HG03025 (cell line): Measurements from ENCODE around the gene APLP2.
"Not testable (repeated sequence)": the region's sequence is repeated elsewhere in the genome, so short reads cannot be mapped to it uniquely, and the experiment has no call there.

Experiments used
- ATAC-seq: cut with Tn5 transposase; IDR thresholded peaks from one replicate; pipeline ENCODE4 v1.9.1; 2021; ENCODE audit warnings: mild to moderate bottlenecking, moderate library complexity; ENCODE audit not compliant: unreplicated experiment, low FRiP score

The APLP2 gene

GRCh38 chr11:130069659-130070108, at the start of gene APLP2:
APLP2 (plus strand) TSS chr11:130069894; CDS start chr11:130069978, 84 bp downstream.
- ATAC-seq = peak; percentile 98

GRCh38 chr11:130020323-130020722, 49.4 kb upstream of the APLP2 start:
- ATAC-seq = no peak

GRCh38 chr11:130021606-130022005, 48.1 kb upstream of the APLP2 start:
- not testable (repeated sequence) for ATAC-seq

GRCh38 chr11:130022799-130023198, 46.9 kb upstream of the APLP2 start:
- ATAC-seq = no peak

- ATAC-seq = peak; percentile 75
Observed at GRCh38 chr11:130023204-130023603, 46.5 kb upstream of the APLP2 start.

GRCh38 chr11:130024361-130024760, 45.3 kb upstream of the APLP2 start:
- no peak for ATAC-seq

- no peak for ATAC-seq
Observed at GRCh38 chr11:130025371-130025770, 44.3 kb upstream of the APLP2 start.

GRCh38 chr11:130029137-130029536, 40.6 kb upstream of the APLP2 start:
- ATAC-seq = no peak

GRCh38 chr11:130031056-130031455, 38.6 kb upstream of the APLP2 start:
- ATAC-seq = no peak

GRCh38 chr11:130031945-130032344, 37.7 kb upstream of the APLP2 start:
- no peak for ATAC-seq

GRCh38 chr11:130032931-130033330, 36.8 kb upstream of the APLP2 start:
- no peak for ATAC-seq

- ATAC-seq = no peak
Observed at GRCh38 chr11:130034236-130034635, 35.5 kb upstream of the APLP2 start.

GRCh38 chr11:130037058-130037457, 32.6 kb upstream of the APLP2 start:
- ATAC-seq = no peak

GRCh38 chr11:130037881-130038585, 31.7 kb upstream of the APLP2 start:
- ATAC-seq = no peak

GRCh38 chr11:130040281-130040940, 29.3 kb upstream of the APLP2 start:
- no peak for ATAC-seq

- no peak for ATAC-seq
Observed at GRCh38 chr11:130042093-130042591, 27.6 kb upstream of the APLP2 start.

- no peak for ATAC-seq
Observed at GRCh38 chr11:130043575-130043974, 26.1 kb upstream of the APLP2 start.

GRCh38 chr11:130047141-130047540, 22.6 kb upstream of the APLP2 start:
- no peak for ATAC-seq

- ATAC-seq = no peak
Observed at GRCh38 chr11:130049328-130049771, 20.3 kb upstream of the APLP2 start.

- ATAC-seq = no peak
Observed at GRCh38 chr11:130050257-130050656, 19.4 kb upstream of the APLP2 start.

- no peak for ATAC-seq
Observed at GRCh38 chr11:130051082-130051481, 18.6 kb upstream of the APLP2 start.

GRCh38 chr11:130052567-130052966, 17.1 kb upstream of the APLP2 start:
- no peak for ATAC-seq
